ENCODE data around the gene CSNK2A1.

The CSNK2A1 gene

DNA sequence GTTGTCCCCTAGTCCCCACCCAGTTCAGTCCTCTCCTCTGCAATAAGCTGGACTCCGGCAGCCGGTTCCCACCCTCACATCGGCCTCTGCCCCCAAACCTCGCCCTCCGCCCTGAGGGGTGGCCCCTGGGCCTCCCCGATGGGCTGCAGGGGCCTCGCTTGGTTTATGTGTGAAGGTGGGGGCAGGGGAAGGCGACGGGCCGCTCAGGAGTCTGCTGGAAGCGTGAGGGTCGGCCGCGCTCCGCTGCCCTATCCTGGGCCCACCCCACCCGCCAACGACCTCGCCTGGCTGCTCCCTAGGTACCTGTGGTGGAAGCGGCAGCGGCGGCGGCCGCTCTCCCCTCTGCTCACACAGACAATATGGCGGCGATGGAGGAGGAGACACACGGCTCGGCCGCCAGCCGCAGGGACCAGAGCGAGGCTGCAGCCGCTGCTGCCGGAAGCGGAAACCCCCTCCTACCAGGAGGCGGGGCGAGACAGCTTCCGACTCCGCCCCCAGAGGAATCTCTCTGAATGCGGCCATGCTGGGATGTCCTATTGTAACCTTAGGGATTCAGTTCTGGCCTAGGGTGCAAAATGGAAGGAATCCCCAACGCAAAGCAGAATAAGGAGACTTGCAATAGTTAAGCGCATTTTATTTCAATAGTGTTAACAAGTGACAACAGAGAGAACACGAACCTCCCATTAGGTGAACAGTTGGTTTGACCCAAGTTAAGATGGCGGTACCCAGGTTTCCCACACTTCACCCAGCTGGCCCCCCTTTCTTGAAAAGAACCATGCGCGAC, at the start of gene CSNK2A1:
CSNK2A1 (minus strand) TSS at position 422 of the 784 bp plus-strand sequence. CDS start 35,239 bp downstream, outside the sequence.
- TF ChIP-seq, protein P1, sequence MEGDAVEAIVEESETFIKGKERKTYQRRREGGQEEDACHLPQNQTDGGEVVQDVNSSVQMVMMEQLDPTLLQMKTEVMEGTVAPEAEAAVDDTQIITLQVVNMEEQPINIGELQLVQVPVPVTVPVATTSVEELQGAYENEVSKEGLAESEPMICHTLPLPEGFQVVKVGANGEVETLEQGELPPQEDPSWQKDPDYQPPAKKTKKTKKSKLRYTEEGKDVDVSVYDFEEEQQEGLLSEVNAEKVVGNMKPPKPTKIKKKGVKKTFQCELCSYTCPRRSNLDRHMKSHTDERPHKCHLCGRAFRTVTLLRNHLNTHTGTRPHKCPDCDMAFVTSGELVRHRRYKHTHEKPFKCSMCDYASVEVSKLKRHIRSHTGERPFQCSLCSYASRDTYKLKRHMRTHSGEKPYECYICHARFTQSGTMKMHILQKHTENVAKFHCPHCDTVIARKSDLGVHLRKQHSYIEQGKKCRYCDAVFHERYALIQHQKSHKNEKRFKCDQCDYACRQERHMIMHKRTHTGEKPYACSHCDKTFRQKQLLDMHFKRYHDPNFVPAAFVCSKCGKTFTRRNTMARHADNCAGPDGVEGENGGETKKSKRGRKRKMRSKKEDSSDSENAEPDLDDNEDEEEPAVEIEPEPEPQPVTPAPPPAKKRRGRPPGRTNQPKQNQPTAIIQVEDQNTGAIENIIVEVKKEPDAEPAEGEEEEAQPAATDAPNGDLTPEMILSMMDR (IDR thresholded peaks at IDR 0.05; ENCODE audit: control insufficient read depth, extremely low read depth, insufficient read depth) = no peak
- peak within 1 kb of the TSS; percentile 97 for H3K4me3 ChIP-seq (ENCODE audit: low read depth, low read length)
- DNase-seq (ENCODE audit: low read depth) = peak; percentile 82

GRCh38 chr20:592506-592905, 48.9 kb upstream of the CSNK2A1 start:
- no peak overlapping the region for H3K4me3 ChIP-seq (ENCODE audit: low read depth, low read length)
- DNase-seq (ENCODE audit: low read depth) = no peak
- TF ChIP-seq, protein P1 (IDR thresholded peaks at IDR 0.05; ENCODE audit: control insufficient read depth, extremely low read depth, insufficient read depth) = no peak

DNA sequence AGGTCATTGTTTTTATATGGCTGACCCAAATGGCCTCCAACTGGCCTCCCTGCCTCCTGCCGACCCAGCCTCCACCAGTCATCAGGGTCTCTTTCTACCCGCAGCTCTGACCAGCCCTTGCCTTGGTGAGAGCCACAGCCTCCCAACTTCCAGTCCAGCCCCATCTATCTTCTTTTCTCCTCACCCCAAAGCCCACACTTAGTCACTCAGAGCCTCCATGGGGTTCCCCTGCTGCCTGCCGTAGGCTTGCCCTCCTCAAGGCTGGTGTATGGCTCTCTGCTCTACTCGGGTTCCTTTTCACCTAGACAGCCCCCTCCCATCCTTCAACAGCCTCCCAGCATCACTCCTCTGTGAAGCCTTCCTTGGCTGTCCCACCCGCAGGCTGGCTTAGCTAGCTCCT, 48.4 kb upstream of the CSNK2A1 start:
- TF ChIP-seq, protein P1 (IDR thresholded peaks at IDR 0.05; ENCODE audit: control insufficient read depth, extremely low read depth, insufficient read depth) = no peak
- DNase-seq (ENCODE audit: low read depth) = no peak
- no peak overlapping the region for H3K4me3 ChIP-seq (ENCODE audit: low read depth, low read length)

DNA sequence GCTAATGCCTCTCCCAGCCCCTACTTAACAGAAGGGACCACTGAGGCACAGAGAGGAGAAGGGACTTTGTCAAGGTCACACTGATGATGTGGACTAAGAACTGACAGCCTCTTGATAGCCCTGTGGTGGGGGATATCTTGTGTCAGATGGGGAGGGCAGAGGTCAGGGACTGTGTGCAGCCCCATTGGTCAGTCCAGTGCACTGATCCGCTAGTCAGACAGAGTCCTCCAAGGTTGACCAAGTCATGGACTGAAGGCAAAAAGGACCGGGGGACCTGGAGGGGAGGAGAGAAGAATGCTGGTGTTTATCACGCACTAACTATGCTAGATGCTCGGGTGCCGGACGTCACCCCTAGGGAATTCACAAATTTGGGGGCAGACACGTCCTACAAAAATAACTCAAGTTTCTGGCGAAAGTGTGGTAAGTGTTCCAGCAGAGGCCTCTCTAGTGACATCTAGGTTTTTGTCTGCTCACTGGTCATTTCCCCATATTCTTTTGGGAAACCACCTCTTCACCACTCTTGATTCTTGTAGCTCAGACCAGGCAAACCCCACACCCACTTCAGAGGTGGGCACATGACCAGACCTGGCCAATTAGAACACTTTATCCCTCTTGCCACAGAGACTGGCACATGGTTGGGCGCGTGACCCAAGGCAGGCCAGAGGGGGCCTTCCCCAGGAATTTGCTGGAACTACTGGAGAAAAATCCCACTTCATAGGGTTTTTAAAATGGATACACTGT, 45.5 kb upstream of the CSNK2A1 start:
- no peak for DNase-seq (ENCODE audit: low read depth)
- TF ChIP-seq, protein P1 (IDR thresholded peaks at IDR 0.05; ENCODE audit: control insufficient read depth, extremely low read depth, insufficient read depth) = no peak
- no peak overlapping the region for H3K4me3 ChIP-seq (ENCODE audit: low read depth, low read length)

- no peak for DNase-seq (ENCODE audit: low read depth)
- H3K4me3 ChIP-seq (ENCODE audit: low read depth, low read length) = no peak overlapping the region
- TF ChIP-seq, protein P1 (IDR thresholded peaks at IDR 0.05; ENCODE audit: control insufficient read depth, extremely low read depth, insufficient read depth) = no peak
Observed at GRCh38 chr20:588476-588875, 44.9 kb upstream of the CSNK2A1 start.

DNA sequence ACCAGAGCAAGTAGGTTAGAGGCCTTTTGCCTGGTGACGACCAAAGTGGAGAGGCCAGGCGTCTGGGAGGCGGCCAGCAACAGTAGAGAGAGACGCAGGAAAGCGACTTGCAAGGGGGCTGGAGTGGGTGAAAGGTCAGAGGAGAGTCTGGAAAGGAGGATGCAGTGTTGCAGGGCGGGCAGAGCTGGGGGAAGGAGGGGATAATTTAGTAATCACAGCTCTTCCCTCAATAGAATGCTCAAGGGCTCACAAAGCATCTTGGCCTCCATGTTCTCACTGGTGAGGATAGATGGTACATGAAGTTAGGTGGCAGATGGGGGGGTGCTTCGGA, 41.3 kb upstream of the CSNK2A1 start:
- no peak overlapping the region for H3K4me3 ChIP-seq (ENCODE audit: low read depth, low read length)
- no peak for DNase-seq (ENCODE audit: low read depth)
- TF ChIP-seq, protein P1 (IDR thresholded peaks at IDR 0.05; ENCODE audit: control insufficient read depth, extremely low read depth, insufficient read depth) = no peak

Measured in LNCaP clone FGC (cell line).